Measurements from ENCODE around the gene GMIP. TPM values are rescaled to one million over a fixed set of nuclear protein-coding genes. Genes with fewer than 3 reads are reported as not detected.

The GMIP gene
- total and polyA plus RNA-seq, 2 of the 13 experiments (the other 11 are each of a cell fraction or from before 2014, with no cell fraction given) = 1.5 to 1.8 TPM

GRCh38 chr19:19659646-19660245 lies 16.3 kb upstream of the GMIP start:
- no peaks in the 10 kb centered on the region; a peak in 1 of 5 replicates for H3K27me3 ChIP-seq (ENCODE audit: control insufficient read depth in 1 of 2, insufficient read depth in 2 of 2, low read length in 2 of 2)
- ChIA-PET CTCF (ENCODE audit: low intra/inter-chr PET ratio, low total read pairs) (no interaction called here), POLR2A (interaction anchor here (1.4 kb wide), 1 partner anchor 9 kb away, joined by 4 read pairs; no protein-coding TSS in a partner anchor)
- H3K36me3 ChIP-seq (replicated peaks in 1 of 2; ENCODE audit: control insufficient read depth in 1 of 2, insufficient read depth in 2 of 2, low read length in 2 of 2) = peaks cover 40 to 49% of the 10 kb centered on the region in 2 experiments
- no peak for DNase-seq (ENCODE audit: low spot score)
- intact Hi-C loops (cut with micrococcal nuclease; ENCODE audit: unreplicated experiment) = no loop called here
- FAIRE-seq = no peak
- H3K9me3 ChIP-seq (ENCODE audit: low read length) = no peaks in the 10 kb centered on the region
- in situ Hi-C loops (cut with HindIII; ENCODE audit: extremely low pct_ligation_motif_present, low pct_unique_long_range_greater_than_20kb) = no loop called here
- no peak overlapping the region for H2AFZ ChIP-seq (ENCODE audit: low read length)
- no peak overlapping the region for H3K9ac ChIP-seq (ENCODE audit: insufficient read depth, low read depth, low read length)
- TF ChIP-seq ZNF687 (CRISPR knock-in tag; IDR thresholded peaks at IDR 0.05) (no peak), THAP7 (CRISPR knock-in tag; IDR thresholded peaks at IDR 0.05) (no peak), ZNF414 (CRISPR knock-in tag; IDR thresholded peaks at IDR 0.05) (no peak), KLF9 (CRISPR knock-in tag; IDR thresholded peaks at IDR 0.05; ENCODE audit: low read depth) (no peak), BATF2 (CRISPR knock-in tag; IDR thresholded peaks at IDR 0.05) (no peak), JUND (CRISPR knock-in tag; IDR thresholded peaks at IDR 0.05) (no peak), KLF16 (CRISPR knock-in tag; IDR thresholded peaks at IDR 0.05) (no peak), ZNF441 (CRISPR knock-in tag; IDR thresholded peaks at IDR 0.05; ENCODE audit: borderline replicate concordance) (no peak), ZSCAN30 (CRISPR knock-in tag; IDR thresholded peaks at IDR 0.05) (no peak), ZFP37 (CRISPR knock-in tag; IDR thresholded peaks at IDR 0.05; ENCODE audit: borderline replicate concordance) (no peak), MZF1 (CRISPR knock-in tag; IDR thresholded peaks at IDR 0.05; ENCODE audit: borderline replicate concordance) (no peak), FOXJ3 (CRISPR knock-in tag; IDR thresholded peaks at IDR 0.05; ENCODE audit: borderline replicate concordance) (no peak), ZNF83 (CRISPR knock-in tag; IDR thresholded peaks at IDR 0.05; ENCODE audit: borderline replicate concordance) (no peak), MBNL3 (CRISPR knock-in tag; conservative IDR thresholded peaks at IDR 0.05) (no peak), SP1 (IDR thresholded peaks at IDR 0.05) (no peak), SP1 (CRISPR knock-in tag; IDR thresholded peaks at IDR 0.05) (no peak), SALL2 (CRISPR knock-in tag; IDR thresholded peaks at IDR 0.05) (no peak), MAFK (conservative IDR thresholded peaks at IDR 0.05 in 1 of 2, IDR thresholded peaks at IDR 0.05 in 1 of 2; ENCODE audit: low read length in 2 of 2) (no peak)
- peaks cover 32% of the 10 kb centered on the region for H3K79me2 ChIP-seq (ENCODE audit: insufficient read depth, low read length)
- H3K4me2 ChIP-seq (ENCODE audit: low read depth, low read length) = no peak overlapping the region
- H3K27ac ChIP-seq (ENCODE audit: extremely low read length, insufficient read depth, low read length) = no peak overlapping the region
- peaks cover 30% of the 10 kb centered on the region for H3K4me1 ChIP-seq (ENCODE audit: insufficient read depth, low read length)
- 95% methylated on average over 10 of the region's 17 CpGs for WGBS (ENCODE audit: low lambda C conversion rate)
- ATAC-seq = no peak
- peaks cover 20% of the 10 kb centered on the region for H4K20me1 ChIP-seq (ENCODE audit: insufficient read depth, low read length)
- H3K4me3 ChIP-seq (replicated peaks in 1 of 3; ENCODE audit: insufficient read depth in 1 of 3, low read depth in 2 of 3, low read length in 3 of 3) = no peak overlapping the region
- no TSS peak for BruUV-seq (replicated peaks)

Measured in HepG2 (cell line).